NCI-H2196 (cell line): ENCODE results near the gene DYRK3.
"Not testable (repeated sequence)": the region's sequence is repeated elsewhere in the genome, so short reads cannot be mapped to it uniquely, and the experiment has no call there.

Source experiments
- DNase-seq: peaks from one replicate; lab custom pipeline; 2025; ENCODE audit not compliant: unreplicated experiment; lab: John Stamatoyannopoulos, UW

DYRK3 gene

GRCh38 chr1:206628916-206629315 lies 6.4 kb upstream of the DYRK3 start:
- DNase-seq, result no peak

DNA sequence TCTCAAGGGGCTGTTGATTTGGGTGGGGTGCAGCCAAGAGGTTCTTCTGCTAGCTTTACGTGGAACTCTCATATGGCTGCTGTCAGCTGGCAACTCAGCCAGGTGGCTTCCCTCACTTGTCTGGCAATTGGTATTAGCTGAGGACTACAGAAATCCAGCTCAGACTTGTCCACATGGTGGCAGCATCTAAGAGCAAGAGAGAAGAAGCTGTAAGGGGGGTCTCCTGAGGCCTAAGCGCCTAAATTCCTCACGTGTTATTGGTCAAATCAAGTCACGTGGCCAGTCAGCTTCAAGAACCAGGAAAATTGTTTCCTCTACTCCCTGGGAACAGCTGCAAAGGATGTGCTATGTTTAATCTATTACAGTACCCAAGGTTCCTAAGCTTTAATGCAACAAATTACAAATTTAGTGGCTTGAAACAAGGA lies 4.2 kb upstream of the DYRK3 start:
- peak; percentile 73 for DNase-seq

GRCh38 chr1:206633708-206634121 lies 1.6 kb upstream of the DYRK3 start:
- no peak for DNase-seq

DNA sequence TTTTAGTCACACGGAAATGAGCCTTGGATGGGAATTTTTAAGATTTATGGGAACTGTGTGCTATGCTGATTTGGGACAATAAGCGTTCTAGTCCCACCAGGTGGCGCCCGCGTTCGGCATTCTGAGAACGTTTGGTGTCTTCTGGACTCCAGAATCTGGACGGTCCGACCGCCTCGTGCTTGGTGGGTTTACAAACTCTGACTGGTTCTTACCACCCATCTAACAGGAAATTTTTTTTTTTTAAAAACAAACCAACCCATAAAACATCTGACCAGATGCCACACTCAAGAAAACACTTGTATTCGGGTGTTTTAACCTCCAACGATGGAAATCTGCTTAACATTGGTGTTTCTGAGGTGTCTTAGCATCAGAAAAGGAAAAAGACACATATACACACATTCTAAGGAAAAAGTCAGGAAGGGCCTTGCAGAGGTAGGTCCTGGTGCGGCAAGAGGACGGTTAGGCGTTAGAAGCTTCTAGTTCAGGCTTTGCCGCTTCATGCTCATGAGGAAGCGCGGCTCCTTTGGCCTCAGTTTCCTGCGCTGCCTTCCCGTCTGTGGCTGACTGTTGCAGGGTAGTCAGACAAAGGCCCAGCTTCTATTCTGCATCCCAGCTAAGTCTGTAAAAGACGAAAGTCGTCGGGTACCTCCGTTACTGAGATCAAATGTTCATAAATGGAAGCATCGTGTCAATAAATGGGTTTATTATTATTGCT lies 814 bp upstream of the DYRK3 start:
- peak; percentile 97 for DNase-seq

DNA sequence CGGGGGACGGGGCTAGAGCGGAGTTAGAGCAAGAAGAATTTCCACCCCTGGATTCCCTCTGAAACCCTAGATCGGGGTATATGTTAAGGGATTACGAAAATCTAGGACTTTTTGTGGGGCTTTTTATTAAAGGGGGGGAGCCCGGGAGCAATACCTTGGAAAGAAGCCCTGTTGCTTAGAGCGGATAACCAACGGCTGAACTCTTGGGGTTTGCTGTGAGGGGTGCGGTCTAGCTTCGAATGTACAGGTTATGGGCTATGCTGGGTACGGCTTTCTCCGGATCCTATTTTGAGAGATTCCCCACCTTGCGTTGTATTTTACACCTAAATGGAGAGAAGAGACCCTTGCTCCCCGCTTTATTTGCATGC lies 626 bp downstream of the DYRK3 start:
- DNase-seq, result no peak

- no peak for DNase-seq
Measured at GRCh38 chr1:206636671-206637070, 1.3 kb downstream of the DYRK3 start.

DNA sequence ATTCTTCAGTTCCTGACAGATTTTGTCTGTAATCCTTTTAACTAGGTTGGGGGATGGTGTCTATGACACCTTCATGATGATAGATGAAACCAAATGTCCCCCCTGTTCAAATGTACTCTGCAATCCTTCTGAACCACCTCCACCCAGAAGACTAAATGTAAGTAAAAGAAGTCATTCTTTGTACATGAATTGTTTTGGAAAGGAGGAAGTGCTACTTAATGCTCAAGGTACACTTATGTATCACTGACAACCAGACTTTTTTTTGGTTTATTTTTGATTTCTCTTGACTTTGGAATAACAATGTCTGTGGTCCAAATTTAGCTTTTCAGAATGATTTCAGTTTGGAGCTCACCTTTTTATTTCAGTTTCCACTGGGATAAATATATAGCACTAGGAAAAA lies 2.3 kb downstream of the DYRK3 start:
- no peak for DNase-seq

DNA sequence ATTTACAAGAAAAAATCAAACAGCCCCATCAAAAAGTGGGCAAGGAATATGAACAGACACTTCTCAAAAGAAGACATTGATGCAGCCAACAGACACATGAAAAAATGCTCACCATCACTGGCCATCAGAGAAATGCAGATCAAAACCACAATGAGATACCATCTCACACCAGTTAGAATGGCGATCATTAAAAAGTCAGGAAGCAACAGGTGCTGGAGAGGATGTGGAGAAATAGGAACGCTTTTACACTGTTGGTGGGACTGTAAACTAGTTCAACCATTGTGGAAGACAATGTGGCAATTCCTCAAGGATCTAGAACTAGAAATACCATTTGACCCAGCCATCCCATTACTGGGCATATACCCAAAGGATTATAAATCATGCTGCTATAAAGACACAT lies 6.7 kb downstream of the DYRK3 start:
- not testable (repeated sequence) for DNase-seq

DNA sequence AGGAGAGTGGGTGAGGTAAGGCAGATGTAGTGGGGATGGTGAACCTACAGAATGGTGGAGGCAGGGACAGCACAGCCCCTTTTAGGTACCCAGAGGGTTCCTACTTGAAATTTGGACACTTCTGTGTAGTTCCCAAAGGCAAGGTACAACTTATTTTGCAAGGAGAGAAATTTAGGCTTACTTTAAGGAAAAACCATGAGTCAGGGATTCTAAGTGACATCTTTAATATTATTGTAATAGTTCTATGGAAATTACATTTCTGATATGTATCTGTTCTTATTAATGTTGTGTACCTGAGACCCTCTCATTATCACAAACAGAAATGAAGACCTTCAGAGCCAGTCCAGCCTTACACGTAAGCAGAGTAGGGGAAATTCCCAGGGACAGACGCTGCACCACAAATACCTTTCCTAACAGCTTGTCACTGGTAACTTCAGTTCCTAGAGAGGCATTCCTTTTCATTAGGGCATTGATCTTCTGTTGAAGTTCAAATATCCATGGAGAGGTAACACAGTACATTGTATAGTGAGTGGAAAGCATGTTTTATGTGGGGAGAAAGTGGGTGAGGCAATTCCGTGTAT lies 7.9 kb downstream of the DYRK3 start:
- DNase-seq, result no peak

DNA sequence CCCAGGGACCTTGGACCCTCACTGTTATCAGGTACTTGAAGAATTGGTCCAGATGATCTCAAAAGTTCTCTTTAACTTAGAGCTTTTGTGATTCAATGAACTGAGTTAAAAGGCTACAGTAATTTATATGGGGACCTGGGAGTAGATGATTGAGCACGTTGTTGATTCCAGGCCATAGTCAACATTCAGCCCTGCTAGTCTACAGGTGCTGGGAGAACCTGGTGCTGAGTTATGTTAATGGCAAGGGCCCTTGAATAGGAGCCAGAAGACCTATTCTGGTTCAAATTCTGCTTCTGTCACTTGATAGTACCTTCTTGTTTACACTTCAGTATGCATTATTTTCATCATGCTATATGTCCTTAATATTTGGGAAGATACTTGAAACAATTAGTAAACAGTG lies 11.2 kb downstream of the DYRK3 start:
- DNase-seq, result no peak

DNA sequence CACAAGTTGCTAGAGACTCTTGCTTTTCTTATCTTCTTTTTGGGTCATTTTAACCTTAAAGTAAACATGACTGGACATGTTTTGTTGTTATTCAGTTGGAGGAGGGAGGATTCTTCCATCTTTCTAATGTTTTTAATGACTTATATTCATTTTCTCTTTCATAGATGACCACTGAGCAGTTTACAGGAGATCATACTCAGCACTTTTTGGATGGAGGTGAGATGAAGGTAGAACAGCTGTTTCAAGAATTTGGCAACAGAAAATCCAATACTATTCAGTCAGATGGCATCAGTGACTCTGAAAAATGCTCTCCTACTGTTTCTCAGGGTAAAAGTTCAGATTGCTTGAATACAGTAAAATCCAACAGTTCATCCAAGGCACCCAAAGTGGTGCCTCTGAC lies 11.9 kb downstream of the DYRK3 start:
- DNase-seq, result no peak

GRCh38 chr1:206649261-206649921 lies 14.1 kb downstream of the DYRK3 start:
- DNase-seq, result no peak

DNA sequence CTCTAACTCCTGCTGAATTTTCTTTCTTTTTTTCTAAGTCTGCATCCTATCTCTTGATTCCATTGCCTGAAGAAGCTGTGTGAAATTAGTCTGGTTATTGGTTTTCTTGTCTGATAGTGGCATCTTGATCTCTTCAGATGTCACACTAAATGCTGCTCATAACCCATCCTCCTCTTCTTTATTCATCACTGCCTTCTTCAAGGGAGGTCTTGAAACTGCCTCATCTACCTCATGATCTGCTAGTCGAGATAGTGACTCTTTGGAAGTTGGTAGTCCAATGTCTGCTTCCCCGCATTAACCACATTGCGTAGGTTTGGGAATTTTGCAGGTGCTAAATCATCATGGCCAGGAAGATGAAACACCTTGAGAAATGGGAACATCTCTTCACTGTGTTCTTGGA lies 15.7 kb downstream of the DYRK3 start:
- DNase-seq, result no peak

DNA sequence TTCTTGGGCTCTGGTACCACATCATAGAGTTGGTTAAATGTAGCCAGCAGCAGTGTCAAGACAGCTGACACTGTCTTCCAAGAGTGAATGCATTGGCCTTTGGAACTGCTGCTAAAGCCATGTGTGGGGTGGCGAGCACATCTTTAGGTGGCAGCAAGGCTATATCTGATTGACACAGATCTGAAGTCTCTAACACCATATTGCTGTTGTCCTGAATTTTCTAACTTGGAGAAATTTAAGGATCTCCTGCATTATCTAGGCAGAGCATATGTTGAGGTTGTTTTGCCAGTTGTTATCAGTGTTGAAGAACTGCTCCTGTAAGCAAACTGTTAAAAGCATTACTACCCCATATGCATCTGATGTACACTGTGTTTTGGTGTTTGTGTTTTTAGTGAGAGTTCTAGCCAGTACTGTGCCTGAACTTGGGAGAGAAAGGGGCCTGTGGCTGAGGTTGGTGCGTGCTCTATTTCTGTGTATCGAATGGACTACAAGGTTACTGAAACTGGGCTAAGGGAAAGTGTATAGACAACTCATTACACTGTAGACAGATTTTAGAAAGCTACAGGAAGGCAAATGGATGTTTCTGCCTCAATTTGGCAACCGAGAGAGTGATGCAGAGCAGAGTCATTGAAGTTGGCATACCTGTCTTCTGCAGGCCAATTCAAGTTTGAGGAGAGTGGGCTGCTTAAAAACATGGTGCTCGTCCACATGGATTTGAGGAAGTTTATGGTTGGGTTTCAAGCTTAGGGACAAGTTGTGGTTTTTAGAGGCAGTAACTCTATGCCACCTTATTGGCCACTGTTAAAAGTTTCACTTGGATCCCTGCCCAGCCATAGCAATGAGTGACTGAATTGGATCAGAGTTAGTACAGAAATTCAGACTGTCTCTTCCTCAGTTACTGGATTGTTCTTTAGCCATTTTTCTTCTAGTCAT lies 16.9 kb downstream of the DYRK3 start:
- DNase-seq, result no peak

DNA sequence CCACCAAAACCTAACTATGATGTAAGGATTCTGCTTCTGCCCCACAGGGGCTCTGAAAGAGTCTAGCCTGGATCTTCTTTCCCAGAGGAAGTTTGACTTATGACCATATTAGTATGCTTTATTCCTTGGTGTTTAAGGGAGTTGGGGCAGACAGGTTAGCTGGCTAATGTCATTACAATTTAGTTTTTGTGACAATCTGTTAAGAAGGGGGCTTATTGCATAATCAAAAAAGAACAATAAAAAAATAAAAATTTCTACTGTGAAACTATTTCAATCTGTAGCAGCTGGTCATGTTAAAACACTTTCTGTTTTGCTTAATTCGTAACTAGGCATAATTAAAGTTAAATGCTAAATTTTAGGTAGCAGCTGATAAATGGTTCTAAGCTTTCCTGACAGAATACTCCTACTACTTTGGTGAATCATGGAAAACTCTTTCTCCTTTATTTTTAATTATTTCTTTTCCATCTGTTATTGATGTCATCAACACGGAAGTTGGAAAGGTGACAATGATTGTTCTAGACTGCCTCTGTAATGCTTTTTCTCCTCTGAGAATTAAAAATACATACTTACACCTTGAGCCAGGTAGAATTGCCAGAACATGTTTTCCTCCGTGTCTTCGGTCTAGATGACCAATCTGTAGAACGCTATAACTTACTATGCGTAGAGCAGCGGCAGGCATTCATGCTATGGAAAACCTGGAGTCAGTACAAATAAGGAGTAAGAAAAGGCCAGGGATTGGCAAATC lies 18.6 kb downstream of the DYRK3 start:
- no peak for DNase-seq

DNA sequence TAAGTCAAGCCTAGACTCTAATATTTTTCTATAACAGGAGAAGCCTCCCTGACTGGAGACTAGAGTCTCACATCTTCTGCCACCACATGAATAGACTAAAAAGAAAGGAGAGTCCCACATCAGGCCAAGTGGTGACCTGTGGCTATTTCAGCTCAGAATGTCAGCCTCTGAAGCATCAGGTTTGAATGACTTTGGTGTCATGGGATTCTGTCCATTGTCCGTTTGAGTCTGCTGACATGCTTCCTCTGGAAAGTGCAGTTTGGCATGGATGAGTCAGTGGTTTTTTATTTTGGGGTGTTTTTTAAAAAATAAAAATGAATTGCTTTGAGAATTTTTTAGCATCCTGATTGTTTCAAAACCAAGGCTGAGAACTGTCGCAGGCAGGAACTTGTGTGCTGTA lies 19.5 kb downstream of the DYRK3 start:
- no peak for DNase-seq

GRCh38 chr1:206655471-206655882 lies 20.1 kb downstream of the DYRK3 start:
- peak; percentile 26 for DNase-seq

- no peak for DNase-seq
Measured at GRCh38 chr1:206656936-206657335, 21.6 kb downstream of the DYRK3 start.

DNA sequence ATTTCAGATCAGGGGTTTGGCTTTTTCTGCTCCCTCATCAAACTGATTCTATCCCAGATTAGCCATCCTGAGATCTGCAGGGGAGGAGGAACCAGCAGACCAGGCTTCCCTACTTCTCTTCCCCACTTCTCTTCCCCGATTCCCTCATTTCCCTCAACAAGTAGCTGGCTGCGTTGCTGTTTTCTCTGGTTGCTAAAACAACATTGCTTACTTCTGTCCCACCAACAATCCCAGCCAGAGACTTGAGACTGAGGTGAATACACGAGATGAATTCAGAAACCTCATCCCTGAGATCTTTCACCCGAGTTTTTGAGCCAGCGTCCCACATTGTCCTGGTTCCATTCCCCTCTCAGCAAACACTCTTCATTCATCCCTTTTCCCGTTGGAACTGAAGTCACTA lies 22.4 kb downstream of the DYRK3 start:
- no peak for DNase-seq

DNA sequence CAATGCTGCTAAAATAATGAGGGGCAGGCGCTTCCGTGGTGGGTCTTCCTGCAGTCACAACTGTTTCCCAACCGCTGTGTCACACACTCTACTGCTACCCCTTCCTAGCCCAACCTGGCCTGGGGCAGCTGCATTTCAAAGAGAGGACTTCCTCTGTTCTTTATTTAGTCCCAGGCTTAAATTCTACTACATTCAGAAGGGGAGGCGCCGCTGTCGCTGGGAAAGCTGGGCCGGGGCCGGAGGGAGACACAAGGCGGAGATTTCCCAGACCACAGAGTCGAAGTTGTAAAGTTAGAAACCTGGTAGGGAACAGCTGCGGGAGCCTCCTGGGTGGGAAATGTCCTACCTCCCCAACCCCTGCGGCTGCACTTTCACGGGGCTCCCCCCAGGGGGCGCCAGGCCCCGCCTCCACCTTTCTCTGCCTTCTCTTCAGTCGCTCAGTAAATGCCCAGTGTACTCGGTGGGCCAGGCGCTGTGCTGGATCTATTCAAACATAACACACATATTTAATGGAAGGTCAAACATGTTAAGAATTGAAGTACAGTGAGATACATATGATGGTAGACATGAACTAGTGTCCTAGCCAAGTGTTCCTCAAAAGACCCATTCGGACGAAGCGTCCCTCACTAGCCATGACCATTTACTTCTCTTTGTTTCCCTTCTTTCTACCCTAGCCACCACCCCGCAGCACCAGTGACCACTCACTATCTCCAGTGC lies 23.1 kb downstream of the DYRK3 start:
- no peak for DNase-seq
